HG02571 (cell line): ENCODE results near the gene CFAP221.

ENCODE experiments used
- ATAC-seq: cut with Tn5 transposase; IDR thresholded peaks from one replicate; pipeline ENCODE4 v1.9.1; 2021; ENCODE audit warnings: mild to moderate bottlenecking, moderate library complexity; ENCODE audit not compliant: unreplicated experiment

Gene CFAP221

DNA sequence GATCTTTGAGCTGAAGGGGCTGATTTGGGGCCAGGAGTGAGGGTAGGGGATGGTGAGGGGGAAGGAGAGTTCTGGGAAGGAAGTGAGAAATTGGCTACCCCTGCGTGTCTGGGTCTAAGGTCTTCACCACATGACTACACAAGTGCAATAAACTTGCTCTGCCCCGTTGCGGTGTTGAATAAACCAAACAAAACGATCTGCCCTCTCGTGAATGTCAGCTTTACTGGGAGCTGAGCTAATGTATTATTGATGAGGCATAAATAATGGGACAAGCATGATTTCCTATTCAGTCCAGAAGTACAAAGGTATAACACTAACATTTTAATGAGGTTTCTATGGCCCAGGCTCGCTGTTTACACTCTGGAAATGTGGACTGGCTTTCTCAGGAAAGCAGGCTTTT lies 8.0 kb upstream of the CFAP221 start:
- ATAC-seq = no peak

DNA sequence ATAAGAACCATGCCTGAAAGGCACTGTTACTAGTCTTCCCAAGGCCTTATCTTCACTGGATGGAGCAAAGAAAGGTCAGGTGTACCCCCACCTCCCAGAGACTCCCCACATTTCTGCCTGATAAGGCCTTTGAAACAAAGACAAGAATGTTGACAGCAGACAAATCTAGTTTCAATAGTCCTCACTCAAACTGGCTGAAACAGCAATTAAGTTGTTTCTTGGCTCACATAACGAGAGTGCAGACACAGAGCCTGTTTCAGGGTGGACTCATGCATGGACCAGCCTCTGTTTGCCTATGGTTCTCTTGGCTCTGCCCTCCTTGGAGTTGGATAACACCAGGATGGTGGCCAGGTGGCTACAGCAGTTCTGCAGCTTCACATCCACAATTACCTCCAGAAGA lies 7.5 kb upstream of the CFAP221 start:
- no peak for ATAC-seq

DNA sequence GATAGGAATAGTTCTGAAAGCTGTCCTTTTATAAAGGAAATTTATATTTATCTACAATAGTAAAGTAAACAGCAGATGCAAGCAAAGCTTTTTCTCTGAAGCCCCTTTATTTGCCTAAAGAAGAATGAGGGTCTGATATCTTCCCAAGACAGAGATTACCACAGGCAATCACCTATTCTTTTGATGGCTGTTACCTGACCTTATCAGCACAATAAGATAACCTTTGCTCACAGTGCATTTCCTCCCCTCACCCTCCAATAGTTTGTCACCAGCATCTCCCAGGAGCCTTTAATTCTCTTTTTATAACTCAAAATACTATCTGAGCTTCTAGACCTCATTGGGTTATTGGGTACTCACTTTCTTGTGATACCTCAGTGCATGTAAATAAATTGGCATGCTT lies 6.5 kb upstream of the CFAP221 start:
- ATAC-seq = no peak

DNA sequence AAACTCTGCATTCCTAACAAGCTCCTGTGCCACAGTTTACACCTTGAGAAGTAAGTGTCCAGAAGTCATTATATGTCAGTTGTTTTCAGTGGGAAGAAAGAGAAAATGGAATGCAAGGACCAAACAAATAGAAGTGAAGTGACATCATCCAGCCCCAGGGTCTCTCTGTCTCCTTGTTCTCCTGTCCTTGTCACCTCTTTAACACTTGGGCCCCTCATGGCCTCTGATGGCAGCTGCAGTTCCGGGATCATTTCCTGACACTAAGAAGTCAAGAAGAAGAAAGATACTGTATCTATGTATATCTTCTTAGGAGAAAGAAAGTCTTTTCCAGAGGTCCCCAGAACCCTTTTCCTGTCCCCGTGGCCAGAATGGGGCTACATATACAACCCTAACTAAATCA lies 2.8 kb upstream of the CFAP221 start:
- no peak for ATAC-seq

DNA sequence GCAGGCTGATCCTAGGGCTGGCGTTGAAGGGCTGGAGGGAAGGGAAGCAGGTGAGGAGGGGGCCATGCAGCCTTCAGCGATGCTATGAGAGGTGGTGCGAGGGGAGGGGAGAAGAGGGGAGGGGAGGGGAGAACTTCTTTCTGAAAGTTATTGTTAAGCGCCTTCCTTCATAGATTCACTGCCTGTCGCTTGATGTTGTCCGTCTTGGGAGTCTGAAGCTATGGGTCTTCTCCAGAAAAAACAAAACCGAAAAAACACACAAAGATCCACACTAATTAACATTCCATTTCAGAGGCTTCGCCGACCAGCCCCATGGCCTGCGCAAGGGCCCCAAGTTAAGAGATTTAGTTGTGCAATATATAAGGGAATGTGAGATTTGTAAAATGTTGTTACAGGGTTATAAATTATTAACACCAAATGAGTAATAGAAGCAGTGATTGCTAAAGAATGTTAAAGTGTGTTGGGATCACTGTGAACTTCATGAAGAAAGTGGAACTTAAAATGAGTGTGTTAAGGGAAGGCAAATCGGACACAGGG lies 758 bp downstream of the CFAP221 start:
- no peak for ATAC-seq

DNA sequence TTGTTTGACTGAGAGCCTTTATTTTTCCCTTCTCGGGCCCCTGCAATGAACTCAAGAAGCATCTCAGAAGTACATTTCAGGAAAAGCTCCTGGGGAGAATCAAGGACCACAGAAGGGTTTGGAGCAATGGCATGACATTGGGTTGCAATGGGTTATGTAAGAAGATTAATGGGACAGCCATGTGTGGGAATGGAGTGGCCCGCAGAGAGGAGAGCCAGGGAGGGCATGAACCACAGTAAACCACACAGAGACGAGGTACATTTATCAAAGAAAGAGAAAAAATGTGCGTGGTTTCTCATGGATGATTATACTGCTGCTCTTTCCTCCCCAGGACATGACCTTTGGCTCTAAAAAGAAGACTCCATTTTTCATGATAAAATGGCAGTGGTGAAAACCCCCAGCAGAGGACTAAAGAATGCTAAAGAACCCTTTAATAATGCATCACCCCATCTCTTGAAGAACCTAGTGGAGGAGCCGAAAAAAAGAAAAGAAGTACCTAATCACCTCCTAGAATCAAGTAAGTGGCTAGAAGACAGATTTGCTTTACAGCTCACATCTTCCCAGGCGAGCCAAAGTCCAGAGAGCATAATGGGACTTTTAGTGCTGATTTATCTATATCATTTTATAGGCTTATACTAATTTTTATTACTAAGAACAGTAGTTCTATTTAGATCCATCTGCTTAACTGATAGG lies 1.7 kb downstream of the CFAP221 start:
- no peak for ATAC-seq

DNA sequence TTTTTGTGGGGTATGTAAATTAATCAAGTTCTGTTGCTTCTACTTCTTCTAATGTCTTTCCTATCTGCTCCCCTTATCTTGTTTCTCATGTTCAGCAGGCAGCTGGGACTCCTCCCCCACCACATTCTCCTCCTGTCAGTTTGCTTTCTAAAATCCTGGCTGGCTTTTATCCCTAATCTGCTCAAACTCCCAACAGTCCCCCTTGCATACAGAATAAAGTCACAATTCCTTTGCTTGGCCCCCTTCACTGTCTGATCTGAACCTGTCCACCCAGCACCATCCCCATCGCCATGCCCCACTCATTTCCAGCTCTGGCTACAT lies 2.2 kb downstream of the CFAP221 start:
- no peak for ATAC-seq

DNA sequence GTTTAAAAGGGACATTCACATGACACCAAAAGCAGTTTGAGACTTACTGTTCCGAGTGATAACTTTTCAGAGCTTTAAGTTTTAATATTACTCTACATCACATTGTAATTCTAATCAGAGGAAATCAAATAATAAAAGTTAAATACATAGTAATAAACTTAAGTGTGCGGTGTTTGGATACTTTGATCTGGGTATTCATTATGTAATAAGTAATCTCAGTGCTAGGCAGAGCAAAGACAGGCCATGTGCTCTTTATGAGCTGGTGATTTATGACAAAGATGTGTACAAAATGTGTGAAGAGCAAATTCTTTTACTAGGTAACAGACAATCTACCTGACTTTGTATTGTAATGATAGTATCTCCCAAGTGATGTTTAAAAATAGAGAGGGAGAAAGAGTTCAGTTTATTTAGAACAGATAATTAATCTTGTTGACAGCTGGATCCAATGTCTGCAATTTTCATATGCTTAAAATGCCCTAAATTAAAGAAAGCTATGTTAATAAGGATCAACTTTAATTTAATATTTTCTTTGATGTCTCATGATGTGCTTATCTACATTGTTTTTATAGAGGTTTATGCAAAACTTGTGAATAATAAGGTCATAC lies 4.4 kb downstream of the CFAP221 start:
- ATAC-seq = no peak

DNA sequence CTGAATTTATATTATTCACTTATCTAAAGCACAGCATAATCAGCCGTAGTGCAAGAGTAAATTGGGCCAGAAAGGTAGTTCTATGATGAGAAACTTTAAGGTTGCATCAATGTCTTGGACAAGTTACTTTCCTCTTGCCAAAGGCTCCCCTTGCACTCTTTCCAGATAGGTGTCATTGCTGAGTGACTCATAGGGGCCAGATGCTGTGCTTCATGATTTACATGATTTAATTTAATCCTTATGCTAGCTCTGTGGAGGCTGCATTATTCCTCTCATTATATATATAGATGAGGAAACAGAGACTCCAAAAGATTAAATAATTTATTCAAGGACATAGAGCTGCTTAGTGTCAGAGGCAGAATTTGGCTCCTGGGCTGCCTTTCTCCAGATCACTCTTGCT lies 5.0 kb downstream of the CFAP221 start:
- no peak for ATAC-seq

DNA sequence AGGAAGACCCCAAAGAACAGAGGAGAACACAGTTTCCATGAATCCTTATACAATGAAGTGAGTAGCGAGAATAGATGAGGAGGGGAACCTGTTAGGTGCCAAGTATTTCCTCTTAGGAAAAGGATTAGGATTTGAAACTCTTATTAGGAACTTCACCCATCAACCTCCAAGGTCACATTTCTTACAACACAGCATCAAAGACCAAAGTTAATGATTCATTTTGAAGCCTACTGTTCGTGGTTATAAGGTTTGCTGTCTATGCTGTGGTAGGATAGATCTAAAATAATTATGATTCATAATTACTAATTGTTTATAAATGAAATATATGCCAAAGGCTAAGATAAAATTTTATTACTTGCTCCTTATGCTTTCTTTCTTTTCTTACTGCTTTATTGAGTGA lies 6.1 kb downstream of the CFAP221 start:
- ATAC-seq = no peak

DNA sequence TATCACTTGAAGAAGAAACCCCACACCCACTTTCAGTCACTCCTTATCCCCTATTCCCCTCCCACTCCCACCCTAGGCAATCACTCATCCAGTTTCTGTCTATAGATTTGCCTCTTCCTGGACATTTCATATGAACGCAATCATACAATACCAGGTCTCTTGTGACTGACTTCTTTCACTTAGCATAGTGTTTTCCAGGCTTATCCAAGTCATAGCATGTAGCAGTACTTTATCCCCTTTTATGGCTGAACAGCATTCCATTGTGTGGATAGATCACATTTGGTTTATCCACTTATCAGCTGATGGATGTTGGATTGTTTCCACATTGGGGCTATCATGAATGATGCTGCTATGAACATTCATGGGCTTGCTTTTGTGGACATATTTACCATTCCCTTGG lies 6.6 kb downstream of the CFAP221 start:
- ATAC-seq = no peak

DNA sequence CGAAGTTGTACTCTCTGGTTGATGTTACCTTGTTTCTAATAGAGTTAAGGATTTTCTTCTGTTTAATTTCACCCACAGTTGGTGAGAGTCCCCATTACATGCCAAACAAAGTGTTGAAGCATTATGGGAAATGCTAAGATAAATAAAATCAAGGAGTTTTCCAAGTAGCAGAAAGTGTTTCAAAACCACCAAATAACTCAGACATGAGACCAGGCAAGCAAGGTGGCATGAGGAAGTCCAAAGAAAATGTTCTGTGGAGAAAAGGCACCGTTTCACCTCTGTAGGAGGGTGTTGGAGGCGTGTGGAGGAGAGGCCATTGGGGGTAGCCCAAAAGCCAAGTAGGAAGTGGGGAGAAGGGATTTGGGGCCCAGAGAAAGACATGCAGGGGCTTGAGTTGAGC lies 8.7 kb downstream of the CFAP221 start:
- no peak for ATAC-seq

DNA sequence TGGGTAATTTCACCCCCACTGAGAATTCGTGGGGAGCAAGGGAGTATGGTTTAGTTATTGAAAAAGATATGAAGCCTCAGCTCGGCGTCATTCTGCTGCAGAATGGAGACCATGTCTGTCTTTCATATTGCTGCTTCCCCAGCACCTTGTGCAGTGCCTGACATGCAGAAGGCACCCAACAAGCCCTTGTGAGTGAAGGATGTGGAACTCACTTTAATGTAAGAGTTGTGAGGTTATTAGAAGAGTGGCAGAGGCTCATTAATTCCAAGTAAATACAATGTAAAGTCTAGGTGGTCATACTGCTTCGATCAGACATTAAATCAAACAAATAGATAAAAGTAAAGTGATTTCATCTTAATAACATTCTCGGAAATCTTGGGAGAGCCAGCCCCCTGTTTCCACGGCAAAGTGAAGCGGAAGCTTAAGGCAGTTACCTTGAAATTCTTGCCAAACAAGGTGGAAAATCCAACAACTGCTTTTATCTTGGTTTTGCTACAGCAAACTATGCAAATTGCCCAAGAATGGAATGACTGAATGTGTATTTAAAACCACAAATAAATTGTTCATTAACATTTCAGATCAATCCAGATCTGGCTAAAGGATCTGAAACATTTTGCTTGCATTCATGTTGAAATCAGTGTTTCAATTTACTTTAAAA lies 9.6 kb downstream of the CFAP221 start:
- ATAC-seq = no peak

DNA sequence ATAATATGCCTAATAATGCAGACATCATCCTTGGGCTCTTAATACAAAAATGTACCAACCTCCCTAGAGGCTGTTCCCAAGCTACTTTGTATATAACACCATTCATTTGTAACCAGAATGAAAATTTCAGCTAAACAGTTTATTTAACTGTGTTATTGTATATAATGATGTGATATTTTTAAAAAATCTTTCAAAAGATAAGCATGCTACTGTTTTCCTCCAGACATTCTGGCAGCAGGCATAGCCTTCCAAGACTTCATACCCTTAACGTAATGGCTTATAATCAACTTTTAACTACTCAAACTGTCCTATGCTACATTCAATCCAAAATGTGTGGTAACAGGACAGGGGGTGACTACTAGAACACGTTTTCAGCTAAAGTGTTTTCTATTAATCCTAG lies 21.2 kb downstream of the CFAP221 start:
- no peak for ATAC-seq

DNA sequence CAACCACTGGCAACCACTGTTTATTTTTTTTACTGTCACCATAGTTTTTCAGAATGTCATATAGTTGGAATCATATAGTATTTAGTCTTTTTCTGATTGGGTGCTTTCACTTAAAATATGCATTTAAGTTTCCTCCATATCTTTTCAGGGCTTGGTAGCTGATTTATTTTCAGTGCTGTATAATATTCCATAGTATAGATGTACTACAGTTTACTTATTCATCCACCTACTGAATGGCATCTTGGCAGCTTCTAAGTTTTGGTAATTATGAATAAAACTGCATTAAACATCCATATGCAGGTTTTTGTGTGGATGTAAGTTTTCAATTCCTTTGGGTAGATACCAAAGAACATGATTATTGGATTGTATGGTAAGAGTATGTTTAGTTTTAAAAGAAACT lies 23.0 kb downstream of the CFAP221 start:
- ATAC-seq = no peak

DNA sequence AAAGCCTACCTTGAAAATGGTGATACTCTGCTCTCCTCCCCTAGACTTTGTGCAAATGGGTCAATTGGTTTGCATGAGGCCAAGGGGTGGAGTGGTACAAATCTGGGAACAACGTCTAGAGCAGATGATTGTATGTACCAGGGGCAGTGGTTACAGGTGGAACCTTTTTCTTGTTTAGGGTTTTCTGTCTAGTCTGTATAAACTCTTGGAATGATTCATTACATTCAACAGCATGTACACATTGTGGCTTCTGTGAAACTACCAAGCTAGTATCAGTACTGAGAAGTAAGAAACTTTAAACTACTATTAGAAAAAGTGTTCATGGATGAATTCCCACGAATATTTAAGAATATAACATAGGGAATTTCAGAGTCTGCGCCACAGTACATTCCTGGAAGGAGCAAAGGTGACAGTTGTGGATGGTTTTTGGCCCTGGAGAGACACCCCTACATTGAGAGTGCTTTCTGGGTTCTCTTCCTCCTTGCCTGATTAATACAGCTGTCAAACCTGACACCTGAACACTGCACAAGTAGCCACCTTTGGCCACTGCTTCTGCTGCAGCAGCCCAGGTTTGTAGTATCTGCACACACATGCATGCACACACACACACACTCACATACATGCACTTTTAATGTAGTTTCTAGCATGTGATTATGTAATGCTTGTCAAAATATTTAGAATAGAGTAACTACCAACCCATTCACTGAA lies 30.0 kb downstream of the CFAP221 start:
- ATAC-seq = peak; percentile 96

DNA sequence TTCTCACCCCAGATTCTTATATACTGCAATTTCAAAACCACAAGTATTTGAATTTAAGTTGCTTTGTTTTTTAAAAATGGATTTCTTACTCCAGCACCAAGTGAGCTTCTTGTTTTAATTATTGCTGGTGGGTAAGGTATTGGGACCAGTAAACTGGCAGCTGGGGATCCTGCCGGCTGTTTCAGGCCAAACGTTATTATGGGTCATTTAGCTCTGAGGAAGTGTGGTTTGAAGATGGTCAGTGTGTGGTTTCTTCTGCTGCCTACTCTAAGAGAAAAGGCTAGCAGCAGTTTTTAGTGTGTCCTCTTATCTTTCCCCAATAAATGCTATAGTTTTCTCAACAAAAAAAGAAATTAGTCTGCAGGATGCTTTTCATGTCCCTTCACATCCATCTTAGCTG lies 30.6 kb downstream of the CFAP221 start:
- ATAC-seq = no peak

DNA sequence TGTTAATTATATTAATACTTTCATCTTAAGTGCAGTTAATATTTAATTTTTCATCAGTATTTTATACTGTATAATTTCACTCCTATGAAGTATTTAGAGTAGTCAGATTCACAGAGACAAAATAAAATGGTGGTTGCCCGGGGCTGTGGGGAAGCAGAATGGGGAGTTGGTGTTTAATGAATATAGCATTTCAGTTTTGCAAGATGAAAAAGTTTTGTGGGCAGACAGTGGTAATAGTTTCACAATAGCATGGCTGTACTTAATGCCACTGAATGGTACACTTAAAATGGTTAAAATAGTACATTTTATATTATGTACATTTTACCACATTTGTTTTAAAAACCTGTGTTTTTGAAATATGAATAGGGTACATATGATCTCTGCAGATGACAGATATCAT lies 31.2 kb downstream of the CFAP221 start:
- ATAC-seq = no peak

DNA sequence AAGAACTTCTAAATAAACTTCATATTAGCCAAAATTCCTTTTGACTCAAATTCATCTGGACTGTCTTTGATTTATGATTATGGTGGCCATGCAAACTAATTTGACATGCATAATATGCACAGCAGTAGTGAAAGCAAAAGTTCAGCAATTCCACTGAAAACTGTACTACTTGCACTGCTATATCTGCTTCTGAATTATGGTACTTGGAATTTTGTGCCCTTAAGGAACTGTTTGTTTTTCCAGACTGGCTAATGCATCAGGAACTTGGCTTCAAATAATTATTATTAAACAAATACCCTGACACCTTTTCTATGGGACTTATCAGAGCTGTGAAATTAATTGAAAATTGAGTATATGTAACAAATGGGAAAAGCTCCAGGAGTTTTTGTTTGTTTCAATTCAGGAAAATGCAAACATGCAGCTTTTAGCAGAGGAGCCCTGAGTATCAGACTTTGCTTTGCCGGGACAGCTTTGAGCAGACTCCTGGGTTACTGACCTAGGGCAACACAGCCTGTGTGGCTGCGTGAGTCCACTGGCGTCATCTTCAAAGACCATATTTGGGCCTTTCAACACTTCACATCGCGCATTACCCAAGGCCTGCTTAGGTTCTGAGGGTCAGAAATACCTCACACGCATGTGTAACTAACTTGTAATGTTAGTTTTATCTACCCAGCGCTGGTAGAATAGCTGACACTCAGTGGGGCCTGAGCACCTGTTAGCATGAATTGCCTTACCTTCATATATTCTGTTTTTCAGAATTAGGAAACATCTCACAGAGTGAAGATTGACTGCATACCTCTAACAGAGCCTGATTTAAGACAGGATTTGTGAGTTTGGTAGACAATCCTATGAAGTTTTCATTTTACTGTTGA lies 35.4 kb downstream of the CFAP221 start:
- ATAC-seq = no peak

DNA sequence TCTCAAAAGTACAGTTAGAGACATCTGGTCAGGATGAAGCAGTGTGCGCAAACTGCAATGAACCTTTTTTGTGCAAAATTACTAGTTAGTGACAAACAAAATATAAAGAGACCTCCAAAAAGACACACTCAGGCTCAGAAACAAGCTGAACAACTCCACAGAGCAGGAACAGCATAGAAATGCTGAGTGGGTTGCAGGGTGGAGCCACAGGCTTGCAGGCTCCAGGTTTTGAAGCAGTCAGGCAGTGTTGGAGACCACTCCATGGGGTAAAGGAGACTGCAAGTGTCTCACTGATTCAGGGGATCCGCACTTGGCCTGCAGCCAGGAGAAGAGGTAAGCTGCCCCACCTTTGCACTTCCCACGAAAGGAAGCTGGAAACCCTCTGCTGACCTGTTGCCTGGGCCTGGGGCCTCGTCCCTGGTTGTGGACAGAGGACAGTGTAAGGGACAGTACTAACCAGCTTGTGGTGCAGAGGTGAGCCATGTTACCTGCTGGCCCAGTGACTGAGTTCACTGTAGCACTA lies 36.4 kb downstream of the CFAP221 start:
- no peak for ATAC-seq

DNA sequence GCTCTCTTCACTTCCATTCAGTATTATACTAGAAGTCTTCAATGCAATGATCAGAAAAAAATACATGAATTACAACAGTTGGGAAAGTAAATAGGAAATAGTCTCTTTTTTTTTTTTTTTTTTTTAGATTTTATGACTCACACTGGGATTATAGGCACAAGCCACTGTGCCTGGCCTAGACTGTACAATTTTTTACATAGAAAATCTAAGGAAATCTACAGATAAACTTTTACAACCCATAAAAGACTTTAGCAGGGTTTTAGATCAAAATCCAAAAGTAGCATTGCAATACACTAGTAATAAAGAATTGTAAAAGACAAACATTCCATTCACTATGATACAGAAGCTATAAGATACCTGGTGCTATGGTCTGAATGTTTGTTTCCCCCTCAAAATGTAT lies 39.0 kb downstream of the CFAP221 start:
- ATAC-seq = no peak
